HepG2 (cell line): Measurements from ENCODE around the gene SHC1. TPM values are rescaled to one million over a fixed set of nuclear protein-coding genes. Genes with fewer than 3 reads are reported as not detected.

Experiments used
- HMGXB4 ChIP-seq, 2 experiments: sonication (generic) in 1 of 2; formaldehyde crosslinking in 1 of 2; IDR thresholded peaks; 2 replicates each; pipeline versions ENCODE4 v1.4.0 to v1.6.1; 2018 to 2020; ENCODE audit warnings: missing genetic modification reagents in 2 of 2, borderline replicate concordance in 1 of 2, low read depth in 1 of 2, mild to moderate bottlenecking in 1 of 2, missing biosample characterization in 1 of 2
- ISX ChIP-seq: sonication (generic); formaldehyde crosslinking; conservative IDR thresholded peaks from 2 replicates; pipeline ENCODE4 v1.5.0; 2020; ENCODE audit warnings: missing genetic modification reagents
- KDM5B ChIP-seq: sonication (generic); formaldehyde crosslinking; IDR thresholded peaks from 2 replicates; pipeline ENCODE4 v1.4.0; 2020; ENCODE audit warnings: missing genetic modification reagents, mild to moderate bottlenecking, borderline replicate concordance
- MAFG ChIP-seq: sonication (generic); formaldehyde crosslinking; IDR thresholded peaks from 2 replicates; pipeline ENCODE4 v1.5.1; 2020; ENCODE audit warnings: mild to moderate bottlenecking, missing genetic modification reagents
- ONECUT2 ChIP-seq: sonication (generic); formaldehyde crosslinking; IDR thresholded peaks from 2 replicates; pipeline ENCODE4 v1.4.0; 2020; ENCODE audit warnings: missing genetic modification reagents
- POLR2A ChIP-seq, 2 experiments: IDR thresholded peaks; 2 replicates each; pipeline ENCODE4 v1.6.1; 2011; ENCODE audit warnings: low read depth in 2 of 2, low read length in 2 of 2, mild to moderate bottlenecking in 1 of 2, moderate library complexity in 1 of 2; ENCODE audit not compliant: insufficient read depth in 1 of 2
- PRMT3 ChIP-seq: sonication (generic); formaldehyde crosslinking; IDR thresholded peaks from 2 replicates; pipeline ENCODE4 v1.8.1; 2022; ENCODE audit warnings: low read depth, mild to moderate bottlenecking, moderate library complexity, missing genetic modification reagents, borderline replicate concordance
- REL ChIP-seq: sonication (generic); formaldehyde crosslinking; conservative IDR thresholded peaks from 2 replicates; pipeline ENCODE4 v1.8.0; 2022; ENCODE audit warnings: mild to moderate bottlenecking, missing genetic modification reagents, moderate library complexity
- TCF12 ChIP-seq, 2 experiments: fragments of 450-650 bp in 1 of 2; sonication (generic) in 1 of 2; formaldehyde crosslinking in 1 of 2; IDR thresholded peaks; 2 replicates each; pipeline versions ENCODE4 v1.6.1 to v1.8.0; 2017 to 2022; ENCODE audit warnings: antibody characterized with exemption in 1 of 2, mild to moderate bottlenecking in 1 of 2, missing genetic modification reagents in 1 of 2, moderate library complexity in 1 of 2
- THAP11 ChIP-seq: IDR thresholded peaks from 2 replicates; pipeline ENCODE4 v1.6.1; 2016; ENCODE audit warnings: missing biosample characterization, missing genetic modification reagents
- ZBTB43 ChIP-seq: sonication (generic); formaldehyde crosslinking; conservative IDR thresholded peaks from 2 replicates; pipeline ENCODE4 v1.4.0; 2020; ENCODE audit warnings: missing genetic modification reagents
- ZFYVE20 ChIP-seq: sonication (generic); formaldehyde crosslinking; IDR thresholded peaks from 2 replicates; pipeline ENCODE4 v1.8.0; 2023; ENCODE audit warnings: low read depth, mild to moderate bottlenecking, moderate library complexity, missing genetic modification reagents, borderline replicate concordance
- ZNF350 ChIP-seq: sonication (generic); formaldehyde crosslinking; IDR thresholded peaks from 2 replicates; pipeline ENCODE4 v1.4.0; 2020; ENCODE audit warnings: mild to moderate bottlenecking, low read depth, missing genetic modification reagents, borderline replicate concordance
- ZNF44 ChIP-seq: sonication (generic); formaldehyde crosslinking; IDR thresholded peaks from 2 replicates; pipeline ENCODE4 v1.5.1; 2020; ENCODE audit warnings: mild to moderate bottlenecking, missing genetic modification reagents
- ZNF574 ChIP-seq: sonication (generic); formaldehyde crosslinking; IDR thresholded peaks from 2 replicates; pipeline ENCODE4 v1.4.0; 2020; ENCODE audit warnings: missing genetic modification reagents
- ZNF589 ChIP-seq: sonication (generic); formaldehyde crosslinking; conservative IDR thresholded peaks from 2 replicates; pipeline ENCODE4 v1.8.0; 2022; ENCODE audit warnings: mild to moderate bottlenecking, moderate library complexity, missing genetic modification reagents
- ZNF605 ChIP-seq: sonication (generic); formaldehyde crosslinking; IDR thresholded peaks from 2 replicates; pipeline ENCODE4 v1.8.0; 2022; ENCODE audit warnings: mild to moderate bottlenecking, missing genetic modification reagents
- ZNF7 ChIP-seq: IDR thresholded peaks from 2 replicates; pipeline ENCODE4 v1.6.1; 2016; ENCODE audit warnings: missing biosample characterization, missing genetic modification reagents
- polyA plus RNA-seq, 8 experiments: library from polyadenylated mRNA; depleted of rRNA in 3 of 8; stranded (reverse) in 7 of 8; unstranded in 1 of 8; fragments of >200 nt; fragmentation: Illumina TruSeq in 4 of 8; extraction: Trizol in 4 of 8; gene quantifications; 2 replicates each; pipeline versions ENCODE4 v1.2.1 to v1.2.3, GENCODE V29; 2011 to 2016; ENCODE audit warnings: low read depth in 4 of 8, missing spikeins in 1 of 8, mixed read lengths in 1 of 8; ENCODE audit not compliant: insufficient read depth in 1 of 8
- total RNA-seq, 5 experiments: library from RNA; depleted of rRNA; stranded (reverse); fragments of >200 nt; fragmentation: Illumina TruSeq; extraction: Trizol; gene quantifications; 2 replicates each; pipeline ENCODE4 v1.2.3, GENCODE V29; 2016; ENCODE audit warnings: low read depth in 1 of 5
- TF ChIP-seq, protein P1 (sequence below): sonication (generic); formaldehyde crosslinking; IDR thresholded peaks from 2 replicates; pipeline ENCODE4 v1.5.0; 2020; ENCODE audit warnings: missing genetic modification reagents
- TF ChIP-seq, protein P2 (sequence below): sonication (generic); formaldehyde crosslinking; IDR thresholded peaks from 2 replicates; pipeline ENCODE4 v1.5.0; 2020; ENCODE audit warnings: missing genetic modification reagents

SHC1 gene
- total and polyA plus RNA-seq, 2 of the 13 experiments (the other 11 are each of a cell fraction or from before 2014, with no cell fraction given): 52.0 to 137 TPM

GRCh38 chr1:155003766-155004351, 33.3 kb upstream of the SHC1 start (continued):
- no peak for TF ChIP-seq ZNF574 (CRISPR knock-in tag)
- TF ChIP-seq REL: no peak
- no peak for TF ChIP-seq PRMT3 (CRISPR knock-in tag)
- TF ChIP-seq ZNF589 (CRISPR knock-in tag): no peak
- TF ChIP-seq ZFYVE20: no peak
- no peak for TF ChIP-seq ISX (CRISPR knock-in tag)
- no peak for TF ChIP-seq HMGXB4 (CRISPR knock-in tag; IDR thresholded peaks at IDR 0.05; ENCODE audit: borderline replicate concordance in 1 of 2, low read depth in 1 of 2)
- no peak for TF ChIP-seq ZNF7 (CRISPR knock-in tag)
- no peak for TF ChIP-seq ONECUT2
- TF ChIP-seq, protein P1, sequence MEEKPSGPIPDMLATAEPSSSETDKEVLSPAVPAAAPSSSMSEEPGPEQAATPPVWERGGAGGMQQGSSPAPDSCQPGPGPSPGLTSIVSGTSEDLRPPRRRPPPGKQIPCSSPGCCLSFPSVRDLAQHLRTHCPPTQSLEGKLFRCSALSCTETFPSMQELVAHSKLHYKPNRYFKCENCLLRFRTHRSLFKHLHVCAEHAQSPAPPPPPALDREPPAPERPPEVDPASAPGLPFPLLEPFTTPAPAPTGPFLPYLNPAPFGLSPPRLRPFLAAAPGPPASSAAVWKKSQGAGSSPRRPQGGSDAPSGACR: no peak
- TF ChIP-seq ZNF605 (CRISPR knock-in tag): 0 out of 2 replicates have a peak, but pooled peaks have one; percentile 13
- no peak for TF ChIP-seq THAP11 (CRISPR knock-in tag)
- peak in 1 of 2 experiments; percentile 35; a peak in 1 of 4 replicates for TF ChIP-seq POLR2A (IDR thresholded peaks at IDR 0.05; ENCODE audit: insufficient read depth in 1 of 2, low read depth in 2 of 2, low read length in 2 of 2)
- no peak for TF ChIP-seq MAFG
- no peak for TF ChIP-seq ZNF350 (CRISPR knock-in tag)
- no peak for TF ChIP-seq ZBTB43 (CRISPR knock-in tag)
- TF ChIP-seq TCF12 (IDR thresholded peaks at IDR 0.05): no peak
- no peak for TF ChIP-seq TCF12 (CRISPR knock-in tag; IDR thresholded peaks at IDR 0.05)
- no peak for TF ChIP-seq ZNF44
- TF ChIP-seq, protein P2, sequence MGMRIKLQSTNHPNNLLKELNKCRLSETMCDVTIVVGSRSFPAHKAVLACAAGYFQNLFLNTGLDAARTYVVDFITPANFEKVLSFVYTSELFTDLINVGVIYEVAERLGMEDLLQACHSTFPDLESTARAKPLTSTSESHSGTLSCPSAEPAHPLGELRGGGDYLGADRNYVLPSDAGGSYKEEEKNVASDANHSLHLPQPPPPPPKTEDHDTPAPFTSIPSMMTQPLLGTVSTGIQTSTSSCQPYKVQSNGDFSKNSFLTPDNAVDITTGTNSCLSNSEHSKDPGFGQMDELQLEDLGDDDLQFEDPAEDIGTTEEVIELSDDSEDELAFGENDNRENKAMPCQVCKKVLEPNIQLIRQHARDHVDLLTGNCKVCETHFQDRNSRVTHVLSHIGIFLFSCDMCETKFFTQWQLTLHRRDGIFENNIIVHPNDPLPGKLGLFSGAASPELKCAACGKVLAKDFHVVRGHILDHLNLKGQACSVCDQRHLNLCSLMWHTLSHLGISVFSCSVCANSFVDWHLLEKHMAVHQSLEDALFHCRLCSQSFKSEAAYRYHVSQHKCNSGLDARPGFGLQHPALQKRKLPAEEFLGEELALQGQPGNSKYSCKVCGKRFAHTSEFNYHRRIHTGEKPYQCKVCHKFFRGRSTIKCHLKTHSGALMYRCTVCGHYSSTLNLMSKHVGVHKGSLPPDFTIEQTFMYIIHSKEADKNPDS: no peak
- TF ChIP-seq KDM5B (CRISPR knock-in tag): no peak
